PC-3 (cell line): ENCODE data around the gene TJP3. TPM values are rescaled to one million over a fixed set of nuclear protein-coding genes. Genes with fewer than 3 reads are reported as not detected.
"Not testable (repeated sequence)": the region's sequence is repeated elsewhere in the genome, so short reads cannot be mapped to it uniquely, and the experiment has no call there.

Source experiments
- ATAC-seq: fragments of 200-7000 bp; cut with Tn5 transposase; 2 replicates; pipeline ENCODE4 v1.9.1; 2020; ENCODE audit warnings: mild to moderate bottlenecking, moderate library complexity
- BruUV-seq: library from RNA; stranded (reverse); fragments of 400-500 nt; replicated peaks from 2 replicates; lab custom pipeline; 2021; lab: Mats Ljungman, UMichigan
- CTCF ChIA-PET: fragments of 300-600 bp; sonication (Branson Sonifier 250); formaldehyde crosslinking; loops from one replicate; lab custom pipeline; 2022; ENCODE audit warnings: antibody characterized with exemption; lab: Charles Lee
- POLR2A ChIA-PET: fragments of 300-600 bp; sonication (Branson Sonifier 250); formaldehyde crosslinking; loops from one replicate; lab custom pipeline; 2022; ENCODE audit warnings: antibody characterized with exemption; ENCODE audit not compliant: unreplicated experiment; lab: Charles Lee
- DNase-seq: peaks from one replicate; pipeline ENCODE4 v3.0.0-alpha.2; 2015
- H2AFZ ChIP-seq: fragments of 300-600 bp; sonication (generic); 2 replicates; pipeline ENCODE4 v1.6.0; 2016; ENCODE audit warnings: antibody characterized with exemption, low read length
- H3F3A ChIP-seq: fragments of 300-600 bp; sonication (generic); one replicate; pipeline ENCODE4 v1.6.0; 2017; ENCODE audit warnings: antibody characterized with exemption, low read length, control low read depth, mild to moderate bottlenecking; ENCODE audit not compliant: unreplicated experiment
- H3K27ac ChIP-seq: fragments of 300-600 bp; sonication (generic); 2 replicates; pipeline ENCODE4 v1.5.1; 2016; ENCODE audit warnings: mild to moderate bottlenecking, low read length
- H3K27me3 ChIP-seq: fragments of 300-600 bp; sonication (generic); 2 replicates; pipeline ENCODE4 v1.6.1; 2016; ENCODE audit warnings: low read length, mixed read lengths
- H3K36me3 ChIP-seq: fragments of 300-600 bp; sonication (generic); 2 replicates; pipeline ENCODE4 v1.6.1; 2016; ENCODE audit warnings: low read depth, mixed run types, low read length, mixed read lengths
- H3K4me1 ChIP-seq: fragments of 300-600 bp; sonication (generic); 2 replicates; pipeline ENCODE4 v1.5.1; 2016; ENCODE audit warnings: low read length; ENCODE audit not compliant: insufficient read depth
- H3K4me2 ChIP-seq: fragments of 300-600 bp; sonication (generic); 2 replicates; pipeline ENCODE4 v1.6.0; 2016; ENCODE audit warnings: low read length
- H3K4me3 ChIP-seq: fragments of 300-600 bp; sonication (generic); 2 replicates; pipeline ENCODE4 v1.5.1; 2016; ENCODE audit warnings: mild to moderate bottlenecking, low read length, mixed read lengths
- H3K79me2 ChIP-seq: fragments of 300-600 bp; sonication (generic); 2 replicates; pipeline ENCODE4 v1.6.1; 2017; ENCODE audit warnings: low read length, mixed read lengths
- H3K9ac ChIP-seq: fragments of 300-600 bp; sonication (generic); 2 replicates; pipeline ENCODE4 v1.6.0; 2016; ENCODE audit warnings: mild to moderate bottlenecking, low read length
- H3K9me2 ChIP-seq: fragments of 300-600 bp; sonication (generic); replicated peaks from 2 replicates; pipeline ENCODE4 v1.6.1; 2016; ENCODE audit warnings: mixed run types, low read length, mixed read lengths
- H3K9me3 ChIP-seq: fragments of 300-600 bp; sonication (generic); 2 replicates; pipeline ENCODE4 v1.6.1; 2016; ENCODE audit warnings: low read length, mixed read lengths
- H4K20me1 ChIP-seq: fragments of 300-600 bp; sonication (generic); 2 replicates; pipeline ENCODE4 v1.6.1; 2016; ENCODE audit warnings: low read length, mixed read lengths
- CTCF ChIP-seq: fragments of 300-600 bp; sonication (generic); conservative IDR thresholded peaks from 2 replicates; pipeline ENCODE4 v1.5.1; 2017; ENCODE audit warnings: antibody characterized with exemption, low read depth, mild to moderate bottlenecking, low read length
- EZH2 ChIP-seq: fragments of 300-600 bp; sonication (generic); IDR thresholded peaks from one replicate; pipeline ENCODE4 v1.6.1; 2017; ENCODE audit warnings: antibody characterized with exemption, mild to moderate bottlenecking, low read length; ENCODE audit not compliant: unreplicated experiment
- EZH2phosphoT487 ChIP-seq: fragments of 300-600 bp; sonication (generic); IDR thresholded peaks from 2 replicates; pipeline ENCODE4 v1.6.1; 2018; ENCODE audit warnings: mild to moderate bottlenecking, antibody characterized with exemption, low read length, borderline replicate concordance
- intact Hi-C: fragments of 100-400 bp; cut with micrococcal nuclease; formaldehyde crosslinking; loops from 2 replicates; pipeline ENCODE4 v1.9.0; 2023
- total RNA-seq: library from RNA; depleted of rRNA; stranded (reverse); fragments of >200 nt; gene quantifications from 2 replicates; pipeline ENCODE4 v1.2.3, GENCODE V29; 2014

Gene TJP3
- total RNA-seq, 1 experiment from 2014 or later = 11.7 TPM

DNA sequence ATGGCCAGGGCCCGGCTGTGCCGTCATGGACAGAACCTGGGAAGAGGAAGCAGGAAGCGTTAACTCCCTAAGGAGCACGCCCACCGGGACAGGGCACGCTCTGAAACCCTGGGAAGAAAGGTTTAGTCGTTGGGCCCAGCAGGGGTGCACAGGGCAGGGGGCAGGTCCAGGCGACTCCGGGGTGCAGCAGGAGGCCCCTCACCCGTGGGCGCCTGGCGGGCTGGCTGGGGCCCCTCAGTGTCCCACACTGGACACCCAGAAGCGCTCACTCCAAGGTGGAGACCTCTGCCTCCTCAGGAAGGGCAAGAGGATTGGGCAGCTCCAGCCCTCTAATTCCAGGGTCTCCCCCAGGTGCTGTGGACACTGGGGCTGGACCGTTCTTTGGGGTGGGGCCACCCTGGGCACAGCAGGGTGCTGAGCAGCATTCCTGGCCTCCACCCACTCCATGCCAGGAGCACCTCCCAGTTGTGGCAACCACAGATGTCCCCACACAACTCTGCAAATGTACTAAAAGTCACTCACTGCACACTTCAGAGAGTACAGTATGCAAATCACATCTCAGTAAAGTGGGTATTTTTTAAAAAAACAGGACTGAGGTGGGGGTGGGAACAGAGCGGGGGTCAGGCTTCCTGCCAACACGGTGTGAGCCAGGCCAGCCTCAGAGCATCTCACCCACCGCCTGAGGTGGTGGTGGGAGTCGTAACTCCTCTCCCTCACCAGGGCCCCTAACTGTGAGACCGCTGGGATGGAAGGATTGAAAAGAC is 43.1 kb upstream of the TJP3 start:
- Histone ChIP-seq H3K4me1 (no peaks in the 10 kb centered on the region), H4K20me1 (no peaks in the 10 kb centered on the region), H3K27ac (no peak overlapping the region), H3K9me3 (no peaks in the 10 kb centered on the region), H3K27me3 (no peaks in the 10 kb centered on the region), H3K4me2 (no peak overlapping the region), H3K79me2 (no peaks in the 10 kb centered on the region), H2AFZ (no peak overlapping the region), H3K9ac (no peak overlapping the region), H3K9me2 (no peaks in the 10 kb centered on the region), H3F3A (no peaks in the 10 kb centered on the region), H3K36me3 (no peaks in the 10 kb centered on the region; the same call in 1 of the 2 replicates), H3K4me3 (no peak overlapping the region)
- CTCF ChIA-PET = no interaction called here
- TF ChIP-seq EZH2 (no peak), EZH2phosphoT487 (no peak), CTCF (no peak)
- intact Hi-C loops = no loop called here
- ATAC-seq (no peak), DNase-seq (no peak)
- POLR2A ChIA-PET = no interaction called here
- BruUV-seq = no TSS peak

DNA sequence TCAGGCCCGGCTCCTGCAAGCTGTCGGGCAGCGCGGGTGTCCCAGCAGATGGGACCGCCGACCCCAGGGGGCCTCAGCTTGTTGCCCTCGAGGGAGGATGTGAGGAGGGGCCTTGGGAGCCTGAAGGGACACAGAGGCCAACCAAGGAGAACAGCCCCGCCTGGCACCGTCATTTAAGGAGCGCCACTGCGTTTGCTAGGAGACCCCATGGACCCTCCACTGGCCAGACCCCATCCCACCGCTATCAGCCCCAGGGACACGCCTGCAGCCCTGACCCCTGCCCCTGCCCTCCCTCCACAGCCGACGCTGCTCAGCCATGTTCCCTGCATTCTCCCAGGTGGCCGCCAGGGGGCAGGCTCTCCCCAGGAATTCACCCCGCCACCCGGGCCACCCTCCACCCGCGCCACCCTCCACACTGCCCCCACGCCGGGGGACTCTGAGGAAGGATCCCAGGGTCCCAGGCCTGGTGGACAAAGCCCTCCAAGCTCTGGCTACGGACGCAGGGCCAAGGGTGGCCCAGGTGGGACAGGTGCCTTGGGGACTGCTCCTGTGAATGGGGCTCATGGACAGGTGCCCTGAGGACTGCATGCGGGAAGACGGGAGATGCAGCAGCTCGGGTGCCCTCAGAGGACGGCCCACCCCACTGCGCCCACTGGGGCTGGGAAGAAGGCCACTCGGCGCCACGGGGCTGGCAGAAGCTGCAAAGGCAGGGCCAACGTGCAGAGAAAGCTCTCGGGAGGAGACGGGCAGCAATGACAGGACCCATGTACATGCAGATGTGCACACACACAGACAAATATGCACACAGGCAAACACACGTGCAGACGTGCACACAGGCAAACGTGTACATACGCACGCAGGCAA is 42.3 kb upstream of the TJP3 start:
- Histone ChIP-seq H3K27me3 (no peaks in the 10 kb centered on the region), H2AFZ (no peak overlapping the region), H3F3A (no peaks in the 10 kb centered on the region), H3K79me2 (no peaks in the 10 kb centered on the region), H3K4me3 (no peak overlapping the region), H3K9ac (no peak overlapping the region), H3K4me1 (no peaks in the 10 kb centered on the region), H3K4me2 (no peak overlapping the region), H3K9me3 (no peaks in the 10 kb centered on the region), H3K9me2 (no peaks in the 10 kb centered on the region), H3K36me3 (no peaks in the 10 kb centered on the region; the same call in 1 of the 2 replicates), H3K27ac (no peak overlapping the region), H4K20me1 (no peaks in the 10 kb centered on the region)
- TF ChIP-seq CTCF (peak; percentile 83), EZH2phosphoT487 (no peak)
- CTCF ChIA-PET = no interaction called here
- intact Hi-C loops = loop anchor here (2.0 kb wide), 1 partner anchor 53 kb away; no protein-coding TSS in a partner anchor
- peak; percentile 26 for DNase-seq
- peak; percentile 84 for ATAC-seq
- POLR2A ChIA-PET = no interaction called here
- BruUV-seq = no TSS peak

GRCh38 chr19:3666545-3666856 is 41.7 kb upstream of the TJP3 start:
- H2AFZ ChIP-seq, H3K27me3 ChIP-seq, H3K9ac ChIP-seq, H3K4me1 ChIP-seq, BruUV-seq, H3F3A ChIP-seq, POLR2A ChIA-PET, H3K36me3 ChIP-seq, H3K4me2 ChIP-seq, H3K27ac ChIP-seq, H3K9me3 ChIP-seq, H4K20me1 ChIP-seq, H3K4me3 ChIP-seq, H3K9me2 ChIP-seq, DNase-seq, ATAC-seq, CTCF ChIA-PET, H3K79me2 ChIP-seq: not testable (repeated sequence)
- intact Hi-C loops = loop anchor here (2.0 kb wide), 1 partner anchor 52 kb away; no protein-coding TSS in a partner anchor
